ENCODE data around the gene ENOX1. TPM values are rescaled to one million over a fixed set of nuclear protein-coding genes. Genes with fewer than 3 reads are reported as not detected.

The ENOX1 gene
- total RNA-seq, 1 donor from 2014 or later: 0.60 TPM

- Histone ChIP-seq H3K9me3 (replicated peaks) (peaks cover 4% of the 10 kb centered on the region), H3K36me3 (no peaks in the 10 kb centered on the region), H3K4me1 (peaks cover 40% of the 10 kb centered on the region), H3K27ac (replicated peaks) (no peak overlapping the region), H3K27me3 (ENCODE audit: low read depth) (no peaks in the 10 kb centered on the region), H3K4me3 (no peak overlapping the region)
- intact Hi-C loops (cut with micrococcal nuclease): no loop called here
- no peak for DNase-seq
- no peak for TF ChIP-seq CTCF (IDR thresholded peaks at IDR 0.05; ENCODE audit: borderline replicate concordance)
Measured at GRCh38 chr13:43544011-43544410, 242.8 kb downstream of the ENOX1 start.

- Histone ChIP-seq H3K4me1 (peaks cover 40% of the 10 kb centered on the region), H3K9me3 (replicated peaks) (peaks cover 8% of the 10 kb centered on the region), H3K27me3 (ENCODE audit: low read depth) (no peaks in the 10 kb centered on the region), H3K4me3 (no peak overlapping the region), H3K27ac (replicated peaks) (no peak overlapping the region), H3K36me3 (no peaks in the 10 kb centered on the region)
- no peak for DNase-seq
- intact Hi-C loops (cut with micrococcal nuclease): no loop called here
- no peak for TF ChIP-seq CTCF (IDR thresholded peaks at IDR 0.05; ENCODE audit: borderline replicate concordance)
Measured at GRCh38 chr13:43543331-43543730, 243.4 kb downstream of the ENOX1 start.

GRCh38 chr13:43537124-43537523, 249.6 kb downstream of the ENOX1 start:
- Histone ChIP-seq H3K27ac (replicated peaks) (peak overlapping the region; percentile 0), H3K9me3 (replicated peaks) (peaks cover 8% of the 10 kb centered on the region), H3K36me3 (no peaks in the 10 kb centered on the region), H3K4me1 (peaks cover 14% of the 10 kb centered on the region), H3K27me3 (ENCODE audit: low read depth) (no peaks in the 10 kb centered on the region), H3K4me3 (no peak overlapping the region)
- intact Hi-C loops (cut with micrococcal nuclease): no loop called here
- no peak for DNase-seq
- TF ChIP-seq CTCF (IDR thresholded peaks at IDR 0.05; ENCODE audit: borderline replicate concordance): no peak

- H3K4me3 ChIP-seq: no peak overlapping the region
- H3K27ac ChIP-seq (replicated peaks): no peak overlapping the region
- no peak for TF ChIP-seq CTCF (IDR thresholded peaks at IDR 0.05; ENCODE audit: borderline replicate concordance)
- no peak for DNase-seq
- H3K36me3 ChIP-seq: no peaks in the 10 kb centered on the region
- H3K27me3 ChIP-seq (ENCODE audit: low read depth): no peaks in the 10 kb centered on the region
- no peaks in the 10 kb centered on the region for H3K4me1 ChIP-seq
- no peaks in the 10 kb centered on the region for H3K9me3 ChIP-seq (replicated peaks)
- intact Hi-C loops (cut with micrococcal nuclease): no loop called here
Measured at GRCh38 chr13:43529796-43530195, 257.0 kb downstream of the ENOX1 start.

- intact Hi-C loops (cut with micrococcal nuclease): no loop called here
- TF ChIP-seq CTCF (IDR thresholded peaks at IDR 0.05; ENCODE audit: borderline replicate concordance): no peak
- Histone ChIP-seq H3K4me3 (no peak overlapping the region), H3K27me3 (ENCODE audit: low read depth) (no peaks in the 10 kb centered on the region), H3K4me1 (no peaks in the 10 kb centered on the region), H3K36me3 (no peaks in the 10 kb centered on the region), H3K27ac (replicated peaks) (no peak overlapping the region), H3K9me3 (replicated peaks) (no peaks in the 10 kb centered on the region)
- DNase-seq: no peak
Measured at GRCh38 chr13:43528992-43529391, 257.8 kb downstream of the ENOX1 start.

GRCh38 chr13:43522788-43523187, 264.0 kb downstream of the ENOX1 start:
- H3K4me3 ChIP-seq: no peak overlapping the region
- H3K4me1 ChIP-seq: no peaks in the 10 kb centered on the region
- no peak for TF ChIP-seq CTCF (IDR thresholded peaks at IDR 0.05; ENCODE audit: borderline replicate concordance)
- no peak for DNase-seq
- H3K36me3 ChIP-seq: no peaks in the 10 kb centered on the region
- no peak overlapping the region for H3K27ac ChIP-seq (replicated peaks)
- H3K27me3 ChIP-seq (ENCODE audit: low read depth): no peaks in the 10 kb centered on the region
- no peaks in the 10 kb centered on the region for H3K9me3 ChIP-seq (replicated peaks)
- intact Hi-C loops (cut with micrococcal nuclease): no loop called here
